Measurements from ENCODE around the gene RFC2.

DNA sequence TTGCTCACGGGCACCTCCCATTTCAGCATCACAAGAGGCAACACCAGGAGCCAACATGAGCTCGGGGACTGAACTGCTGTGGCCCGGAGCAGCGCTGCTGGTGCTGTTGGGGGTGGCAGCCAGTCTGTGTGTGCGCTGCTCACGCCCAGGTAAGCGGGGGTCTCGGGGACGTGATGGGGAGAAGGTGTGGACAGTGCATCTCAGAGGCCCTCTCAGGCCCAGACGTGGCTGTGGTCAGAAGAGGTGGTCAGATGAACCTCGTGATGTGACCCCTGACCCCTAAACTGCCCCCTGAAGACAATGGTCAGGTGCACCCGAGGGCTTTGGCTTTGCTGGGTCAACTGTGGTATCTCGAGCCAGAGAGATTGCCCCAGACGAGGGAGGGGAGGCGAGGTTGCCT is 38.3 kb downstream of the RFC2 start:
- TF ChIP-seq, protein P1, sequence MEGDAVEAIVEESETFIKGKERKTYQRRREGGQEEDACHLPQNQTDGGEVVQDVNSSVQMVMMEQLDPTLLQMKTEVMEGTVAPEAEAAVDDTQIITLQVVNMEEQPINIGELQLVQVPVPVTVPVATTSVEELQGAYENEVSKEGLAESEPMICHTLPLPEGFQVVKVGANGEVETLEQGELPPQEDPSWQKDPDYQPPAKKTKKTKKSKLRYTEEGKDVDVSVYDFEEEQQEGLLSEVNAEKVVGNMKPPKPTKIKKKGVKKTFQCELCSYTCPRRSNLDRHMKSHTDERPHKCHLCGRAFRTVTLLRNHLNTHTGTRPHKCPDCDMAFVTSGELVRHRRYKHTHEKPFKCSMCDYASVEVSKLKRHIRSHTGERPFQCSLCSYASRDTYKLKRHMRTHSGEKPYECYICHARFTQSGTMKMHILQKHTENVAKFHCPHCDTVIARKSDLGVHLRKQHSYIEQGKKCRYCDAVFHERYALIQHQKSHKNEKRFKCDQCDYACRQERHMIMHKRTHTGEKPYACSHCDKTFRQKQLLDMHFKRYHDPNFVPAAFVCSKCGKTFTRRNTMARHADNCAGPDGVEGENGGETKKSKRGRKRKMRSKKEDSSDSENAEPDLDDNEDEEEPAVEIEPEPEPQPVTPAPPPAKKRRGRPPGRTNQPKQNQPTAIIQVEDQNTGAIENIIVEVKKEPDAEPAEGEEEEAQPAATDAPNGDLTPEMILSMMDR (IDR thresholded peaks at IDR 0.05): no peak
- TF ChIP-seq POLR2A (IDR thresholded peaks at IDR 0.05) (no peak), POLR2AphosphoS5 (IDR thresholded peaks at IDR 0.05) (no peak)

Measured in prostate gland (tissue), 2 donors.